HFF-Myc (cell line): ENCODE measurements around the gene SLC9B2.

Source experiments
- DNase-seq: peaks from one replicate; pipeline ENCODE4 v3.0.0-alpha.2; 2011; ENCODE audit warnings: low read depth; ENCODE audit errors: extremely low read depth
- H3K4me3 ChIP-seq: replicated peaks from 2 replicates; pipeline ENCODE4 v1.5.1; 2011; ENCODE audit warnings: low read depth, mild to moderate bottlenecking, control low read depth, low read length
- CTCF ChIP-seq: IDR thresholded peaks from 2 replicates; pipeline ENCODE4 v1.5.1; 2012; ENCODE audit warnings: mild to moderate bottlenecking, low read depth, low read length, control low read depth; ENCODE audit errors: missing control alignments

The SLC9B2 gene

GRCh38 chr4:103046416-103047290, 29.9 kb downstream of the SLC9B2 start:
- TF ChIP-seq CTCF: peak; percentile 80
- DNase-seq: no peak
- H3K4me3 ChIP-seq: no peak overlapping the region

GRCh38 chr4:103044183-103044582, 32.4 kb downstream of the SLC9B2 start:
- TF ChIP-seq CTCF: no peak
- no peak overlapping the region for H3K4me3 ChIP-seq
- DNase-seq: no peak

GRCh38 chr4:103036169-103036568, 40.4 kb downstream of the SLC9B2 start:
- no peak for DNase-seq
- H3K4me3 ChIP-seq: no peak overlapping the region
- TF ChIP-seq CTCF: no peak

- peak; percentile 64 for TF ChIP-seq CTCF
- no peak overlapping the region for H3K4me3 ChIP-seq
- DNase-seq: no peak
These were observed 44.0 kb downstream of the SLC9B2 start for GRCh38 chr4:103032574-103032973.

GRCh38 chr4:103030791-103031190, 45.8 kb downstream of the SLC9B2 start:
- no peak overlapping the region for H3K4me3 ChIP-seq
- DNase-seq: no peak
- no peak for TF ChIP-seq CTCF

- no peak for TF ChIP-seq CTCF
- DNase-seq: no peak
- H3K4me3 ChIP-seq: no peak overlapping the region
These were observed 47.3 kb downstream of the SLC9B2 start for GRCh38 chr4:103029300-103029699.
